ENCODE data around the gene ZNF674.

Gene ZNF674

DNA sequence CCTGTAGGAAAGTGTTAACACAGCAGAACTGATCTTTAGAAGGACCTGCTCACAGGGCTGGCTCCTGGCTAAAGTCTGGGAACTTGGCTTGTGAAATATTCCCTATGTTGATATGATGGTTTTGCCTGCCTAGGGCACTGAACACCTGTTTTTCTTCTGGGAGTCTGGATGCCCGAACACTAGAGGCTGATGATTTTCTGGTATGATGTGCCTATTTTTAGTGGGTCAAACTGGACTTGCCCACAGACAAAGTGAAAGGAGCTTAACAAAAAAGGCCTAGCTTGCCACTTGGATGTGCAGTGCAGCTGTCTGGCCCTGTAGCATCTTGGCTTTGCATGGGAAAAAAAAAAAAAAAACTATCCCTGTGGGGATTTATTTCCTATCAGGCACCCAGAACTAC is 39.1 kb downstream of the ZNF674 start:
- Histone ChIP-seq H2AFZ (ENCODE audit: low read length) (no peak overlapping the region), H3K9me3 (ENCODE audit: low read length) (no peaks in the 10 kb centered on the region), H3K79me2 (ENCODE audit: insufficient read depth, low read length) (no peaks in the 10 kb centered on the region), H3K27ac (ENCODE audit: low read depth, low read length, poor library complexity, severe bottlenecking) (no peak overlapping the region), H3K9ac (ENCODE audit: low read length) (no peak overlapping the region), H3K9me2 (ENCODE audit: low read depth, low read length) (no peaks in the 10 kb centered on the region), H3K4me1 (ENCODE audit: insufficient read depth, low read length, severe bottlenecking) (no peaks in the 10 kb centered on the region), H3K36me3 (ENCODE audit: insufficient read depth, low read length) (no peaks in the 10 kb centered on the region; the same call in 1 of the 2 replicates), H3F3A (ENCODE audit: insufficient read depth, low read length) (no peaks in the 10 kb centered on the region), H3K4me3 (ENCODE audit: low read depth, low read length, poor library complexity, severe bottlenecking) (no peak overlapping the region), H3K27me3 (ENCODE audit: insufficient read depth, low read length) (no peaks in the 10 kb centered on the region), H4K20me1 (ENCODE audit: insufficient read depth, low read length) (no peaks in the 10 kb centered on the region), H3K4me2 (ENCODE audit: low read length) (no peak overlapping the region)
- TF ChIP-seq EZH2 (IDR thresholded peaks at IDR 0.05; ENCODE audit: borderline replicate concordance, low read length) (no peak), CTCF (IDR thresholded peaks at IDR 0.05; ENCODE audit: low read length) (no peak)

GRCh38 chrX:46502848-46503247 is 42.4 kb downstream of the ZNF674 start:
- Histone ChIP-seq H3K79me2 (ENCODE audit: insufficient read depth, low read length) (no peaks in the 10 kb centered on the region), H3K27me3 (ENCODE audit: insufficient read depth, low read length) (no peaks in the 10 kb centered on the region), H3K9ac (ENCODE audit: low read length) (no peak overlapping the region), H3K36me3 (ENCODE audit: insufficient read depth, low read length) (no peaks in the 10 kb centered on the region; the same call in 1 of the 2 replicates), H4K20me1 (ENCODE audit: insufficient read depth, low read length) (no peaks in the 10 kb centered on the region), H3K4me3 (ENCODE audit: low read depth, low read length, poor library complexity, severe bottlenecking) (no peak overlapping the region), H2AFZ (ENCODE audit: low read length) (no peak overlapping the region), H3K4me1 (ENCODE audit: insufficient read depth, low read length, severe bottlenecking) (no peaks in the 10 kb centered on the region), H3K9me3 (ENCODE audit: low read length) (0 out of 2 replicates have a peak, but pooled peaks cover 8% of the 10 kb centered on the region), H3K4me2 (ENCODE audit: low read length) (no peak overlapping the region), H3F3A (ENCODE audit: insufficient read depth, low read length) (no peaks in the 10 kb centered on the region), H3K9me2 (ENCODE audit: low read depth, low read length) (no peaks in the 10 kb centered on the region), H3K27ac (ENCODE audit: low read depth, low read length, poor library complexity, severe bottlenecking) (no peak overlapping the region)
- no peak for TF ChIP-seq CTCF (IDR thresholded peaks at IDR 0.05; ENCODE audit: low read length)
- TF ChIP-seq EZH2 (IDR thresholded peaks at IDR 0.05; ENCODE audit: borderline replicate concordance, low read length), result no peak

DNA sequence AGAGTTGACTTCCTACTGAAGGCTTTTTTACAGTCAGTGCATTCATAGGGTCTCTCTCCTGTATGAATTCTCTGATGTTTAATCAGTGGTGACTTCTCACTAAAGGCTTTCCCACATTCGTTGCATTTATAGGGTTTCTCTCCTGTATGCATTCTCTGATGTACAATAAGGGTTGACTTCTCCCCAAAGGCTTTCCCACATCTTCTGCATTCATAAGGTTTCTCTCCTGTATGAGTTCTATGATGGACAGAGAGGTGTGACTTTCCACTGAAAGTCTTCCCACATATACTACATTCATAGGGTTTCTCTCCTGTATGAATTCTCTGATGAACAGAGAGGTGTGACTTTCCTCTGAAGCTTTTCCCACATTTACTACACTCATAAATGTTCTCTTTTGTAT is 45.2 kb downstream of the ZNF674 start:
- Histone ChIP-seq H3K36me3 (ENCODE audit: insufficient read depth, low read length) (no peaks in the 10 kb centered on the region; the same call in 1 of the 2 replicates), H3K9me3 (ENCODE audit: low read length) (0 out of 2 replicates have a peak, but pooled peaks cover 8% of the 10 kb centered on the region)

DNA sequence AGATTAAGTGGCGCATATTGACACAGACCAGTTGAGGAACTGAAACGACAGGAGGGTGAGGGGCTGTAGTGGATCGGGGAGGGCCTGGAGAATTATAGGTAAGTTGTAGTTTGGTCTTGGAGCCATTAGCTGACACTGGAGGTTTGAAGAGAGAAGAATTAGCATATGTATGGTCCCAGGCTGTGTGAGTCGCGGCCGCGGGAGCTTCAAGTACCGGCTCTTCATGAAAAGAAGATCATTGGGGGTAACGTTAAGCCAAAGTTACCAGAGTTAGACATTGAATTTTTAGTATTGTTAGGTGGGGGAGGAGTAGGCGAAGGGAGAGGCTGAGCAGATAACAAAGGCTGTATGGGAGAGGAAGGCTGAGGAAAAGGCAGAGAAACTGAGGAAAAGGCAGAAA is 56.5 kb downstream of the ZNF674 start:
- Histone ChIP-seq H3K36me3 (ENCODE audit: insufficient read depth, low read length) (no peaks in the 10 kb centered on the region), H3K9me2 (ENCODE audit: low read depth, low read length) (no peaks in the 10 kb centered on the region), H3K4me2 (ENCODE audit: low read length) (no peak overlapping the region), H3K9me3 (ENCODE audit: low read length) (no peaks in the 10 kb centered on the region), H3K9ac (ENCODE audit: low read length) (no peak overlapping the region), H2AFZ (ENCODE audit: low read length) (no peak overlapping the region), H3K27me3 (ENCODE audit: insufficient read depth, low read length) (no peaks in the 10 kb centered on the region), H3K27ac (ENCODE audit: low read depth, low read length, poor library complexity, severe bottlenecking) (no peak overlapping the region), H3K4me1 (ENCODE audit: insufficient read depth, low read length, severe bottlenecking) (no peaks in the 10 kb centered on the region), H3K79me2 (ENCODE audit: insufficient read depth, low read length) (no peaks in the 10 kb centered on the region), H4K20me1 (ENCODE audit: insufficient read depth, low read length) (no peaks in the 10 kb centered on the region), H3K4me3 (ENCODE audit: low read depth, low read length, poor library complexity, severe bottlenecking) (no peak overlapping the region), H3F3A (ENCODE audit: insufficient read depth, low read length) (no peaks in the 10 kb centered on the region)
- TF ChIP-seq EZH2 (IDR thresholded peaks at IDR 0.05; ENCODE audit: borderline replicate concordance, low read length) (no peak), CTCF (IDR thresholded peaks at IDR 0.05; ENCODE audit: low read length) (no peak)

More for the DNA sequence above, 45.2 kb downstream of the ZNF674 start:
- H3F3A ChIP-seq (ENCODE audit: insufficient read depth, low read length), result no peaks in the 10 kb centered on the region
- no peaks in the 10 kb centered on the region for H3K79me2 ChIP-seq (ENCODE audit: insufficient read depth, low read length)
- no peaks in the 10 kb centered on the region for H3K4me1 ChIP-seq (ENCODE audit: insufficient read depth, low read length, severe bottlenecking)
- H3K27ac ChIP-seq (ENCODE audit: low read depth, low read length, poor library complexity, severe bottlenecking), result no peak overlapping the region
- no peaks in the 10 kb centered on the region for H4K20me1 ChIP-seq (ENCODE audit: insufficient read depth, low read length)
- no peak overlapping the region for H3K4me3 ChIP-seq (ENCODE audit: low read depth, low read length, poor library complexity, severe bottlenecking)
- H2AFZ ChIP-seq (ENCODE audit: low read length), result no peak overlapping the region
- TF ChIP-seq EZH2 (IDR thresholded peaks at IDR 0.05; ENCODE audit: borderline replicate concordance, low read length), result no peak
- no peak overlapping the region for H3K9ac ChIP-seq (ENCODE audit: low read length)
- H3K4me2 ChIP-seq (ENCODE audit: low read length), result no peak overlapping the region
- no peaks in the 10 kb centered on the region for H3K9me2 ChIP-seq (ENCODE audit: low read depth, low read length)
- H3K27me3 ChIP-seq (ENCODE audit: insufficient read depth, low read length), result no peaks in the 10 kb centered on the region
